HL-60/S4 (cell line): ENCODE results near the gene TCP1.
"Not testable (repeated sequence)": the region's sequence is repeated elsewhere in the genome, so short reads cannot be mapped to it uniquely, and the experiment has no call there.

Source experiments
- in situ Hi-C: fragments of 300-500 bp; cut with MboI; formaldehyde crosslinking; loops from 2 replicates; pipeline ENCODE4 v1.14.3; 2022; ENCODE audit warnings: low sequenced_read_pairs

TCP1 gene

GRCh38 chr6:159778131-159778530 is 11.3 kb downstream of the TCP1 start:
- in situ Hi-C loops, result no loop called here

GRCh38 chr6:159777240-159777904 is 12.0 kb downstream of the TCP1 start:
- in situ Hi-C loops, result no loop called here

- in situ Hi-C loops, result no loop called here
Observed at GRCh38 chr6:159772196-159772595, 17.2 kb downstream of the TCP1 start.

GRCh38 chr6:159769470-159769869 is 19.9 kb downstream of the TCP1 start:
- in situ Hi-C loops, result no loop called here

- in situ Hi-C loops, result no loop called here
Observed at GRCh38 chr6:159766906-159767305, 22.5 kb downstream of the TCP1 start.

- in situ Hi-C loops, result no loop called here
Observed at GRCh38 chr6:159762681-159763293, 26.6 kb downstream of the TCP1 start.

GRCh38 chr6:159761873-159762680 is 27.3 kb downstream of the TCP1 start, which contains the start of gene ACAT2:
ACAT2 (plus strand) TSS chr6:159762045; CDS start chr6:159762088, 43 bp downstream.
- in situ Hi-C loops, result no loop called here

- in situ Hi-C loops, result no loop called here
Observed at GRCh38 chr6:159761129-159761872, 28.1 kb downstream of the TCP1 start.

- in situ Hi-C loops, result no loop called here
Observed at GRCh38 chr6:159760602-159761057, 28.8 kb downstream of the TCP1 start.

- in situ Hi-C loops, result no loop called here
Observed at GRCh38 chr6:159759645-159760044, 29.8 kb downstream of the TCP1 start.

- in situ Hi-C loops, result no loop called here
Observed at GRCh38 chr6:159758031-159759001, 31.1 kb downstream of the TCP1 start.

GRCh38 chr6:159756508-159756907 is 32.9 kb downstream of the TCP1 start:
- in situ Hi-C loops, result no loop called here

- in situ Hi-C loops, result no loop called here
Observed at GRCh38 chr6:159754959-159755914, 34.2 kb downstream of the TCP1 start.

GRCh38 chr6:159754401-159754800 is 35.0 kb downstream of the TCP1 start:
- in situ Hi-C loops, result no loop called here

GRCh38 chr6:159753081-159753872 is 36.1 kb downstream of the TCP1 start:
- in situ Hi-C loops, result no loop called here

- in situ Hi-C loops, result no loop called here
Observed at GRCh38 chr6:159751448-159751847, 38.0 kb downstream of the TCP1 start.

GRCh38 chr6:159748127-159748526 is 41.3 kb downstream of the TCP1 start:
- in situ Hi-C loops, result not testable (repeated sequence)

- in situ Hi-C loops, result no loop called here
Observed at GRCh38 chr6:159746759-159747158, 42.6 kb downstream of the TCP1 start.
